ENCODE data around the gene PTPRCAP. TPM values are rescaled to one million over a fixed set of nuclear protein-coding genes. Genes with fewer than 3 reads are reported as not detected.

Gene PTPRCAP
- total and polyA plus RNA-seq, 12 donors, result 0.57 to 13.4 (median 3.9) TPM

- 12 to 17% (median 13%) methylated on average over 13 to 15 of the region's 15 CpGs for WGBS, 4 donors
- H3K4me1 ChIP-seq (replicated peaks in 1 of 2), result peaks cover 14 to 17% of the 10 kb centered on the region in 2 donors
- intact Hi-C loops (cut with DNase I), result no loop called here
- H3K27me3 ChIP-seq, result no peaks in the 10 kb centered on the region
- peak overlapping the region in 4 of 5 donors; percentile 68 to 92 (median 79) for H3K27ac ChIP-seq
- TF ChIP-seq CTCF (IDR thresholded peaks at IDR 0.05) (no peak), POLR2A (IDR thresholded peaks at IDR 0.05) (no peak)
- H3K9me3 ChIP-seq (replicated peaks in 1 of 3), result no peaks in the 10 kb centered on the region
- DNase-seq, result no peak
- H3K4me3 ChIP-seq, result peak overlapping the region; percentile 0 to 94 (median 70)
- peaks cover 0 to 3% of the 10 kb centered on the region in 2 donors for H3K36me3 ChIP-seq (replicated peaks in 1 of 2)
Observed at GRCh38 chr11:67390947-67391303, 46.6 kb downstream of the PTPRCAP start.

GRCh38 chr11:67389477-67389876, 48.0 kb downstream of the PTPRCAP start:
- peaks cover 14 to 17% of the 10 kb centered on the region in 2 donors for H3K4me1 ChIP-seq (replicated peaks in 1 of 2)

GRCh38 chr11:67387518-67387917, 50.0 kb downstream of the PTPRCAP start:
- H3K27me3 ChIP-seq, result no peaks in the 10 kb centered on the region
- TF ChIP-seq CTCF (IDR thresholded peaks at IDR 0.05), result no peak
- TF ChIP-seq POLR2A (IDR thresholded peaks at IDR 0.05), result no peak
- 56 to 83% (median 59%) methylated on average over 1 to 6 of the region's 6 CpGs for WGBS, 4 donors
- DNase-seq, result no peak
- H3K4me1 ChIP-seq (replicated peaks in 1 of 2), result peaks cover 9 to 12% of the 10 kb centered on the region in 2 donors
- intact Hi-C loops (cut with DNase I), result no loop called here
- H3K27ac ChIP-seq, result no peak overlapping the region
- H3K9me3 ChIP-seq (replicated peaks in 1 of 3), result no peaks in the 10 kb centered on the region
- H3K36me3 ChIP-seq (replicated peaks in 1 of 2), result no peaks in the 10 kb centered on the region
- H3K4me3 ChIP-seq, result no peak overlapping the region

More at GRCh38 chr11:67389477-67389876, 48.0 kb downstream of the PTPRCAP start:
- no peaks in the 10 kb centered on the region for H3K9me3 ChIP-seq (replicated peaks in 1 of 3)
- DNase-seq, result peak in 2 of 7 donors; percentile 44 to 75
- H3K36me3 ChIP-seq (replicated peaks in 1 of 2), result no peaks in the 10 kb centered on the region
- H3K4me3 ChIP-seq, result no peak overlapping the region
- WGBS, 4 donors, result 54 to 67% (median 63%) methylated on average over 6 of the region's 6 CpGs
- no peaks in the 10 kb centered on the region for H3K27me3 ChIP-seq
- H3K27ac ChIP-seq, result no peak overlapping the region
- intact Hi-C loops (cut with DNase I), result no loop called here
- no peak for TF ChIP-seq POLR2A (IDR thresholded peaks at IDR 0.05)
- TF ChIP-seq CTCF (IDR thresholded peaks at IDR 0.05), result peak in 5 of 6 experiments; percentile 12 to 47 (median 45)

- DNase-seq, result no peak
- intact Hi-C loops (cut with DNase I), result no loop called here
- Histone ChIP-seq H3K9me3 (replicated peaks in 1 of 3) (no peaks in the 10 kb centered on the region), H3K27ac (no peak overlapping the region), H3K27me3 (no peaks in the 10 kb centered on the region), H3K4me3 (no peak overlapping the region), H3K36me3 (replicated peaks in 1 of 2) (no peaks in the 10 kb centered on the region), H3K4me1 (replicated peaks in 1 of 2) (peaks cover 7 to 9% of the 10 kb centered on the region in 2 donors)
- no peak for TF ChIP-seq POLR2A (IDR thresholded peaks at IDR 0.05)
- no peak for TF ChIP-seq CTCF (IDR thresholded peaks at IDR 0.05)
- 18 to 30% (median 27%) methylated on average over 8 to 9 of the region's 9 CpGs for WGBS, 4 donors
Observed at GRCh38 chr11:67387069-67387468, 50.4 kb downstream of the PTPRCAP start.

Small RNAs within 50 kb of the gene (small RNA-seq; reads per million reads assigned to genes)
- 0 reads per million in 2 donors for gene RNU6-1238P

Other genes starting within 250 kb of the PTPRCAP start
- gene GRK2, start 171.2 kb downstream of the PTPRCAP start, total RNA-seq, result 10 to 100 TPM; 32.2 to 73.7 (median 59.0) TPM
- 100 to 1,000 TPM in 1 of 3 donors, 10 to 100 TPM in 2; 26.4 to 159 (median 71.3) TPM for gene GRK2, start 171.2 kb downstream of the PTPRCAP start, polyA plus RNA-seq
- gene ANKRD13D, start 148.4 kb downstream of the PTPRCAP start, total RNA-seq, result 10 to 100 TPM in 8 of 9 donors, 1 to 10 TPM in 1; 9.2 to 52.9 (median 38.6) TPM
- gene ANKRD13D, start 148.4 kb downstream of the PTPRCAP start, polyA plus RNA-seq, result 100 to 1,000 TPM in 1 of 3 donors, 10 to 100 TPM in 1, 1 to 10 TPM in 1; 8.7 to 205 (median 99.8) TPM
- gene SSH3, start 134.2 kb downstream of the PTPRCAP start, total RNA-seq, result 10 to 100 TPM in 8 of 9 donors, 1 to 10 TPM in 1; 5.7 to 31.2 (median 25.0) TPM
- gene SSH3, start 134.2 kb downstream of the PTPRCAP start, polyA plus RNA-seq, result 10 to 100 TPM in 2 of 3 donors, 1 to 10 TPM in 1; 4.2 to 35.2 (median 21.8) TPM
- gene POLD4, start 84.1 kb downstream of the PTPRCAP start, total RNA-seq, result 100 to 1,000 TPM in 4 of 9 donors, 10 to 100 TPM in 5; 60.5 to 166 (median 89.8) TPM
- gene POLD4, start 84.1 kb downstream of the PTPRCAP start, polyA plus RNA-seq, result 100 to 1,000 TPM in 2 of 3 donors, 10 to 100 TPM in 1; 13.0 to 130 (median 110) TPM
- 10 to 100 TPM in 1 of 9 donors, 1 to 10 TPM in 5, under 1 TPM in 3; 0.17 to 11.7 (median 2.9) TPM for gene CLCF1, start 64.1 kb downstream of the PTPRCAP start, total RNA-seq
- 10 to 100 TPM in 1 of 3 donors, 1 to 10 TPM in 2; 2.8 to 16.1 (median 5.6) TPM for gene CLCF1, start 64.1 kb downstream of the PTPRCAP start, polyA plus RNA-seq
- gene RAD9A, start 45.7 kb downstream of the PTPRCAP start, total RNA-seq, result 10 to 100 TPM in 7 of 9 donors, 1 to 10 TPM in 2; 7.6 to 29.0 (median 13.1) TPM
- gene RAD9A, start 45.7 kb downstream of the PTPRCAP start, polyA plus RNA-seq, result 10 to 100 TPM in 2 of 3 donors, 1 to 10 TPM in 1; 5.4 to 57.7 (median 36.2) TPM
- gene PPP1CA, start 35.8 kb downstream of the PTPRCAP start, total RNA-seq, result 100 to 1,000 TPM; 126 to 289 (median 168) TPM
- gene PPP1CA, start 35.8 kb downstream of the PTPRCAP start, polyA plus RNA-seq, result 100 to 1,000 TPM; 105 to 140 (median 116) TPM
- 1 to 10 TPM in 6 of 9 donors, under 1 TPM in 2, not detected in 1; 0.28 to 9.1 (median 3.6) TPM for gene TBC1D10C, start 33.6 kb downstream of the PTPRCAP start, total RNA-seq
- 10 to 100 TPM in 1 of 3 donors, 1 to 10 TPM in 1, under 1 TPM in 1; 0.35 to 16.5 (median 4.6) TPM for gene TBC1D10C, start 33.6 kb downstream of the PTPRCAP start, polyA plus RNA-seq
- gene CARNS1, start 22.0 kb downstream of the PTPRCAP start, total RNA-seq, result under 1 TPM in 8 of 9 donors, not detected in 1; 0.10 to 0.80 (median 0.30) TPM
- gene CARNS1, start 22.0 kb downstream of the PTPRCAP start, polyA plus RNA-seq, result under 1 TPM; 0.37 to 0.56 (median 0.51) TPM
- 10 to 100 TPM; 37.4 to 96.6 (median 47.0) TPM for gene RPS6KB2, start 9.2 kb downstream of the PTPRCAP start, total RNA-seq
- 100 to 1,000 TPM in 1 of 3 donors, 10 to 100 TPM in 2; 36.6 to 111 (median 78.6) TPM for gene RPS6KB2, start 9.2 kb downstream of the PTPRCAP start, polyA plus RNA-seq
- gene CORO1B, start 5.8 kb upstream of the PTPRCAP start, total RNA-seq, result 100 to 1,000 TPM in 5 of 9 donors, 10 to 100 TPM in 4; 65.1 to 142 (median 102) TPM
- gene CORO1B, start 5.8 kb upstream of the PTPRCAP start, polyA plus RNA-seq, result 100 to 1,000 TPM in 2 of 3 donors, 10 to 100 TPM in 1; 28.9 to 159 (median 141) TPM
- gene GPR152, start 15.0 kb upstream of the PTPRCAP start, total RNA-seq, result under 1 TPM in 1 of 9 donors, not detected in 8; 0.18 TPM
- gene GPR152, start 15.0 kb upstream of the PTPRCAP start, polyA plus RNA-seq, result not detected
- 1 to 10 TPM in 5 of 9 donors, under 1 TPM in 3, not detected in 1; 0.28 to 3.8 (median 1.5) TPM for gene CABP4, start 17.7 kb upstream of the PTPRCAP start, total RNA-seq
- 1 to 10 TPM in 2 of 3 donors, under 1 TPM in 1; 0.31 to 2.1 (median 1.1) TPM for gene CABP4, start 17.7 kb upstream of the PTPRCAP start, polyA plus RNA-seq
- gene TMEM134, start 31.6 kb upstream of the PTPRCAP start, total RNA-seq, result 100 to 1,000 TPM in 3 of 9 donors, 10 to 100 TPM in 6; 32.3 to 257 (median 96.8) TPM
- 100 to 1,000 TPM in 2 of 3 donors, 10 to 100 TPM in 1; 15.5 to 103 (median 102) TPM for gene TMEM134, start 31.6 kb upstream of the PTPRCAP start, polyA plus RNA-seq
- gene AIP, start 45.3 kb upstream of the PTPRCAP start, total RNA-seq, result 100 to 1,000 TPM in 2 of 9 donors, 10 to 100 TPM in 7; 62.0 to 114 (median 74.1) TPM
- gene AIP, start 45.3 kb upstream of the PTPRCAP start, polyA plus RNA-seq, result 100 to 1,000 TPM in 2 of 3 donors, 10 to 100 TPM in 1; 35.3 to 152 (median 119) TPM
- 100 to 1,000 TPM in 1 of 9 donors, 10 to 100 TPM in 8; 16.4 to 146 (median 45.1) TPM for gene PITPNM1, start 67.7 kb upstream of the PTPRCAP start, total RNA-seq
- gene PITPNM1, start 67.7 kb upstream of the PTPRCAP start, polyA plus RNA-seq, result 10 to 100 TPM; 42.6 to 70.9 (median 62.1) TPM
- 100 to 1,000 TPM in 1 of 9 donors, 10 to 100 TPM in 8; 34.0 to 218 (median 50.4) TPM for gene CDK2AP2, start 70.5 kb upstream of the PTPRCAP start, total RNA-seq
- 100 to 1,000 TPM in 1 of 3 donors, 10 to 100 TPM in 2; 55.4 to 110 (median 85.6) TPM for gene CDK2AP2, start 70.5 kb upstream of the PTPRCAP start, polyA plus RNA-seq
- gene CABP2, start 85.8 kb upstream of the PTPRCAP start, total RNA-seq, result not detected
- gene CABP2, start 85.8 kb upstream of the PTPRCAP start, polyA plus RNA-seq, result not detected
- gene GSTP1, start 146.1 kb upstream of the PTPRCAP start, total RNA-seq, result 1,000 to 10,000 TPM in 1 of 9 donors, 100 to 1,000 TPM in 8; 332 to 1,325 (median 444) TPM
- 100 to 1,000 TPM; 267 to 762 (median 466) TPM for gene GSTP1, start 146.1 kb upstream of the PTPRCAP start, polyA plus RNA-seq
- gene NDUFV1, start 169.3 kb upstream of the PTPRCAP start, total RNA-seq, result 100 to 1,000 TPM; 176 to 439 (median 297) TPM
- gene NDUFV1, start 169.3 kb upstream of the PTPRCAP start, polyA plus RNA-seq, result 100 to 1,000 TPM in 2 of 3 donors, 10 to 100 TPM in 1; 84.2 to 231 (median 227) TPM
- gene NUDT8, start 192.3 kb upstream of the PTPRCAP start, total RNA-seq, result 10 to 100 TPM in 2 of 9 donors, 1 to 10 TPM in 7; 2.4 to 40.6 (median 7.2) TPM
- 10 to 100 TPM in 1 of 3 donors, 1 to 10 TPM in 2; 1.9 to 14.0 (median 8.0) TPM for gene NUDT8, start 192.3 kb upstream of the PTPRCAP start, polyA plus RNA-seq
- not detected for gene TBX10, start 202.1 kb upstream of the PTPRCAP start, total RNA-seq
- not detected for gene TBX10, start 202.1 kb upstream of the PTPRCAP start, polyA plus RNA-seq
- under 1 TPM in 1 of 9 donors, not detected in 8; 0.06 TPM for gene ACY3, start 213.0 kb upstream of the PTPRCAP start, total RNA-seq
- gene ACY3, start 213.0 kb upstream of the PTPRCAP start, polyA plus RNA-seq, result under 1 TPM in 1 of 3 donors, not detected in 2; 0.32 TPM
- gene ALDH3B2, start 236.9 kb upstream of the PTPRCAP start, total RNA-seq, result not detected
- under 1 TPM in 1 of 3 donors, not detected in 2; 0.10 TPM for gene ALDH3B2, start 236.9 kb upstream of the PTPRCAP start, polyA plus RNA-seq